Stimulated activated CD4-positive, alpha-beta T cell treated with anti-CD3 and anti-CD28 coated beads, Interleukin-1b, Interleukin-23, amount 100 ng/mL, for 24 hours (primary cell): ENCODE results near the gene ZNF263.
"Not testable (repeated sequence)": the region's sequence is repeated elsewhere in the genome, so short reads cannot be mapped to it uniquely, and the experiment has no call there.

Source experiments
- DNase-seq, 4 experiments: peaks; one replicate each; pipeline ENCODE4 v3.0.0-alpha.2; 2020; ENCODE audit warnings: low read depth in 4 of 4, low spot score in 1 of 4

ZNF263 gene

DNA sequence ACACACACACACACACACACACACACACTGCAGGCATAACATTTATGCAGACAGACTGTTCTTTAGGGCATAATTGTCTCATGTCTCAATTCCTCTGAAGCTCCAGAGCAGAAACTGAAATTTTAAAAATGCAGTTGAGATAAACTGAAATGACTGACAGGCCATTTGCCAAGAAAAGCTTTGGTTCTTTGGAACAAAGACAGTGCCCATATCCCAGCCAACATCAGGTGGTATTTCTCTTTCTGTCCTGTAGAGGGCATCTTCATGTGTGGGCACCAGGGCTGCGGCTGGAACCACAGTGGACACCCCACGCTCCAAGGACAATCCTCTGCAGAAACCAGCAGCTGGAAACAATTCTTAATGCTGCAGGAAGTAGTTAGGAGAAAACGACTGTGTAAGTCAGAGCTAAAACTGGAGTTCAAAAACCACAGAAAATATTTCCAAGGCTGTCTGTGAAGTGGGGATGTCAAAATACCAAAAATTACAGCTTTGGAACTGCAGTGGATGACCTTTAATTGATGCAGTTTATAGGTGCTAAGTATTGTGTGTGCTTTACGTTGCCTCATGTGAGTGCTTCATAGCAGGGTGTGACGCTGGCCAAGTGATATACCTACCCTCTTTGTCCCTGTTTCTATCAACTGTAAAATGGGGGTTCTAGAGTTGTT is 16.3 kb upstream of the ZNF263 start:
- DNase-seq, result no peak

DNA sequence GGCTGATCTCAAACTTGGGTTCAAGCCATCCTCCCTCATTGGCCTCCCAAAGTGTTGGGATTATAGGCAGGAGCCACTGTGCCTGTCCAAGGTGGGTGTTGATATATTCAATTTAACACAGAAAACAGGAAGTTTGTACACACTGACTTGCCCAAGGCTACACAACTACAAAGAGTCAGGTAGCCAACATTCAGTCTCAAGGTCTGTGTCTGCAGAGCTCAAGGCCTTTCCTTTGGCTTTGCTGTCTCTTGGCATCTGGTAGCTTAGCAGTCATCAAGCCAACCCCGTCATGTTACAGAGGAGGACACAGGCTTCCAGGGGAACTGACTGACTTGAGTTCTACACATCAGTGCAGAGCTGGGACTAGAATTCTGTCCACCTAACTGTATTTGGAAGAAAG is 15.0 kb upstream of the ZNF263 start:
- no peak for DNase-seq

DNA sequence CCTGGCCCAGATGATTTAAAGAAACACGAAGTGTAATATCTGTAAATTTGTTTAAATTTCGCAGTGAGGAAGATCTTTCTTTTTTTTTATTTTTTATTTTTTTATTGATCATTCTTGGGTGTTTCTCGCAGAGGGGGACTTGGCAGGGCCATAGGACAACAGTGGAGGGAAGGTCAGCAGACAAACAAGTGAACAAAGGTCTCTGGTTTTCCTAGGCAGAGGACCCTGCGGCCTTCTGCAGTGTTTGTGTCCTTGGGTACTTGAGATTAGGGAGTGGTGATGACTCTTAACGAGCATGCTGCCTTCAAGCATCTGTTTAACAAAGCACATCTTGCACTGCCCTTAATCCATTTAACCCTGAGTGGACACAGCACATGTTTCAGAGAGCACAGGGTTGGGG is 12.6 kb upstream of the ZNF263 start:
- not testable (repeated sequence) for DNase-seq

DNA sequence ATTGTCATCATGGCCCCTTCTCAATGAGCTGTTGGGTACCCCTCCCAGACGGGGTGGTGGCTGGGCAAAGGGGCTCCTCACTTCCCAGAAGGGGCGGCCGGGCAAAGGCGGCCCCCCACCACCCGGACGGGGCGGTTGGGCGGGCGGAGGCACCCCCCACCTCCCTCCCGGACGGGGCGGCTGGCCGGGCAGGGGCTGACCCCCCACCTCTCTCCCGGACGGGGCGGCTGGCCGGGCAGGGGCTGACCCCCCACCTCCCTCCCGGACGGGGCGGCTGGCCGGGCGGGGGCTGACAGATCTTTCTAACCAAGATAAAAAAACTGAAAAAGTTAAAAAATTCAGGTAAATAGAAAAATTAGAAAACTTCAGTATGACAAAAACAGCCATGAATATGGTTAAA is 12.0 kb upstream of the ZNF263 start:
- not testable (repeated sequence) for DNase-seq

DNA sequence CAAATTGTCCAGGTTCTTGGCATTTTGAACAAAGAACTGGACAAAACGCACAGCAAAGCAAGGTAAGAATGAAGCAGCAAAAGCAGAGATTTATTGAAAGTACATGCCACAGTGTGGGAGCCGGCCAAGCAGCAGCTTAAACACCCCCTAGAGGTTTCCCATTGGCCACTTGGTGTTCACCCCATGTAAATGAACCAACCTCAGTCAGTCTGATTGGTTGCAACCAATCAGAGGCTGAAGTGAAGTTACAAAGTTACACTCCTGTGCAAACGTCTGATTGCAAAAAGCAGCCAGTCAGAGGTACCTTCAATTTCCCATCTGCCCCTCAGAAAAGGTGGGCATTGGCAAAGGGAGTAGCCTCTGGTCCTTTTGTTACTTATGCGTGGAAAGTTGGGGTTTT is 8.8 kb upstream of the ZNF263 start:
- DNase-seq, result no peak

DNA sequence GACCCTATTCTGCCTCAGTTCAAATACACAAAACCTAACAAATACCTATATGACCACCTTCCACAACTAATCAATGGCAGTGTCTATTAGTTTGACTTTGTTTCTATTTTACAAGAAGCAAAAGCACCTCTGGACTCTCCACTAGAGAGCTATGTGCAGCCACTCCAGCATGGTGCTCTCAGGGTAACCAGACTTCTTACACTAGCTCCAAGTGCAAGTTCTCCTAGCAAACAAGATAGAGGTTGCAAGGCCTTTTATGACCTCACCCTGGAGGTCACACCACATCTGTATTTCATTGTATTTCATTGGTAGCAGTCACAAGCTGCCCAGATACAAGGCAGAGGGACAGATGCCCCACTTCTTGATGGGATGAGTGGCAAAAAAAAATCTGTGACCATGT is 8.3 kb upstream of the ZNF263 start:
- no peak for DNase-seq

DNA sequence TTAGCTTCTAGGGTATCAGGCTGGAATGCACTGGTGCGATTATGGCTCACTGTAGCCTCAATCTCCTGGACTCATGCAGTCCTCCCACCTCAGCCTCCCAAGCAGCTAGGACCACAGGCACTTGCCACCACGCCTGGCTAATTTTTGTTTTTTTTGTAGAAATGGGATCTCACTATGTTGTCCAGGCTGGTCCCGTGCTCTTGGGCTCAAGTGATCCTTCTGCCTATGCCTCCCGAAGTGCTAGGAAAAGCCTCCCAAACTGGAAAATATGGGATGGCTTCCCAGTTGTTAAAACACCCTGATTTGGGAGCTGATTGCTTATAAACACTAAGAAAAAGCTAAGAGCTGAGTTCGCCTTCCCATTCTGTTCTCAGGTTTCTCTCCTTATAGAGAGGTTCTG is 6.6 kb upstream of the ZNF263 start:
- no peak for DNase-seq

DNA sequence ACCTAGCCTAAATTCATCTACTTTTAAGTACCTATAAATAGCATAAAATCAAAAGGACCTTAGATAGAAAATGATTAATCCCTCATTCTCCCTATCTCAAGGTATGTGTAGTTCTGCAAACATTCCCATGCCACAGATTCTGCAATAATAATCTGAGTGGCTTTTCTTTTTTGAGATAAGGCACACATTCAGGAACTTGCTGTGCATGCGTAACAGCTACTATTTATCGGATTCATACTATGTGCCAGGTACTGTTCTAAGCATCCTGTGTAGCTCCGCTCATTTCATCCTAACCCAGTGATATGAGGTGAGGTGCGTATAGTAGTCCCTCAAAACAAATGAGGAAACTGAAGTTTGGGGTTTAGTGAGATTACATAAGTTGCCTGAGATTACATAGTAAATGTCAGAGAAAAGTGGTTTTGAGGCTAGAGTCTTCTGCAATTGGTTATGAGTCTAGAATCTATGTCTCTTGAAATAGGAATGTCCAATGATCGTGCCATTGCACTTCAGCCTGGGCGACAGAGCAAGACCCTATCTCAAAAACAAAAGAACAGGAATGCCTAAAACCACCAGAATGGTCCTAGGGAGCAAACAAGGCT is 2.0 kb upstream of the ZNF263 start:
- DNase-seq, result no peak

DNA sequence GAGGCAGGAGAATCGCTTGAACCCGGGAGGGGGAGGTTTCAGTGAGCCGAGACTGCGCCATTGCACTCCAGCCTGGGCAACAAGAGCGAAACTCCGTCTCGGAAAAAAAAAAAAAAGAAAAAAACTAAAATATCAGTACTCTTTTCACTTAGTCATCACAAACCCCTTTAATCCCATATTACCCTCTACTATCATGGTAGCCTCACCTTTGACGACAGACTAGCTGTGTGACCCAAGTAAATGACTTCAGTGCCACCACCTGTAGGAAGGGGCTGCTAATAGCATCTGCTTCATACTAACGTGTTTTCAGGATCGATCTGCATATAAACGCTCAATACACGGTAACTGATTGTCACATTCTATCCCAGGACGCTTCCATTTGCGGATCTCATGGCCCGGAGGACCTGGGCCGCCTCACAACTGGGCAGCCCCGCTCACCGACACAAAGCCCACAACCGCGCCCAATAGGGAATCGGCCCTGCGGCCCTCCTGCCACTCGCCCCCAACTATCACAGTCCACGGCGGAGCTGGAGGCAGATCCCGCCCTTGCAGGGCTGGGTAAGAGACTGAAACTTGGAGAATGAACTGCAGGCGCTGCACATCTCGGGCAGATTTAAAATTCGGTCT is 1.1 kb upstream of the ZNF263 start:
- no peak for DNase-seq

DNA sequence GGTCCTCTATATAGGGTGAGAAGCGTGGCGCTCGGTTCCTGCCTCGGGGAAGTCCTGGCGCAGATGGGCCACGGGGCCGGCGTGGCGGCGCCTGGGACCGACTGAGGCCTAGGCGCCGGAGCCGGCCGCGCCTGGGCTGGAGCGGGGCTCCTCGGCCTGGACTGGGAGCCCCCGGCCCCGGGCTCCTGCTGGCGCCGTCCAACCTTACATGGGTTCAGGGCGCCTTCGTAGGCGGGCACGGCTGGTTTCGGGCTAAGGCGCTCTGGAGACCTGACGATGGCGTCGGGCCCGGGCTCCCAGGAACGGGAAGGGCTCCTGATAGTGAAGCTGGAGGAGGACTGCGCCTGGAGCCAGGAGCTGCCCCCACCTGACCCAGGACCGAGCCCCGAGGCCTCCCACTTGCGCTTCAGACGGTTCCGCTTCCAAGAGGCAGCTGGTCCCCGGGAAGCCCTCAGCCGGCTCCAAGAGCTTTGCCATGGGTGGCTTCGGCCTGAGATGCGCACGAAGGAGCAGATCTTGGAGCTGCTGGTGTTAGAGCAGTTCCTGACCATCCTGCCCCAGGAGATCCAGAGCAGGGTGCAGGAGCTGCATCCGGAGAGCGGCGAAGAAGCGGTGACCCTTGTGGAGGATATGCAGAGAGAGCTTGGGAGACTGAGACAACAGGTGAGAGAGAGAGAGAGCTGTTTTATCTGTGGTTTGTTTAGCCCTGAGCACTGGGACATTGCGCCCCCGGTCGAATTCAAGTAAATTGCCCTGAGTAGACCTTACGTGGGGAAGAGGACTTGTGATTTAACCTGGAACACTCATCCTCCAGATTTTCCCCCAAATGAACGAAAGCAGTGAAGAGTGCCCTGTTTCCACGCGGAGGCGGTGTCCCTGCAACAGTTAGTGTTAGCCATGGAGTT is 504 bp downstream of the ZNF263 start:
- DNase-seq, result no peak

DNA sequence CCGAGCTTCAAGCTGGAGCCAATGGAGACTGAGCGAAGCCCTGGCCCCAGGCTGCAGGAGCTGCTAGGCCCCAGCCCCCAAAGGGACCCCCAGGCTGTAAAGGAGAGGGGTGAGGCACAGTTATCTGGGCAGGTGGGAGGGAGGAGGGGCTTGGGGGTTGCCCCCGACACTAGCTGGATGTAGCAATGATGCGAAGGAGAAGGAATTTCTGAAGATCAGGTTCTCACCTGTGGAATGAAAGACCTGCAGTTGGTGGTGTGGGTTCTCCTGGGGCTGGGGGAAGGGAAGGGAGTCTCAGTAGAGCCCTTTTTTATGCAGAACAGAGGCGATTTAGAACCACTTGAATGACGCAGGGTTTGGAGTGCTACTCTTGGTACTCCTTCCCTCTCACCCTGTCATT is 1.8 kb downstream of the ZNF263 start:
- no peak for DNase-seq

DNA sequence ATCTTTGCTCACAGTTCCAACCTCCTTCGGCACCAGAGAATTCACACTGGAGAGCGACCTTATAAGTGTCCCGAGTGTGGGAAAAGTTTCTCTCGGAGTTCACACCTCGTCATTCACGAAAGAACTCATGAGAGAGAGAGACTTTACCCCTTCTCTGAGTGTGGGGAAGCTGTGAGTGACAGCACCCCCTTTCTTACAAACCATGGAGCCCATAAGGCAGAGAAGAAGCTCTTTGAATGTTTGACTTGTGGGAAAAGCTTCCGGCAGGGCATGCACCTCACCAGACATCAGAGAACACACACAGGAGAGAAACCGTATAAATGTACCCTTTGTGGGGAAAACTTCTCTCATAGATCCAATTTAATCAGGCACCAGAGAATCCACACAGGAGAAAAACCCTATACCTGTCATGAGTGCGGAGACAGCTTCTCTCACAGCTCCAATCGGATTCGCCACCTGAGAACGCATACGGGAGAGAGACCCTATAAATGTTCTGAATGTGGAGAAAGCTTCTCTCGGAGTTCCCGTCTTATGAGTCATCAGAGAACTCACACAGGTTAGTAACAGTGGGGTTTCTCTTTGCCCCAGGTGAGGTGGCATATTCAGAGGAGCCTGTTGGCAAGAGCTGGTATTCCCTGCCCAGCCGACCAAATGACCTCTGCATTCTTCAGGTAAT is 6.8 kb downstream of the ZNF263 start:
- DNase-seq, result no peak

DNA sequence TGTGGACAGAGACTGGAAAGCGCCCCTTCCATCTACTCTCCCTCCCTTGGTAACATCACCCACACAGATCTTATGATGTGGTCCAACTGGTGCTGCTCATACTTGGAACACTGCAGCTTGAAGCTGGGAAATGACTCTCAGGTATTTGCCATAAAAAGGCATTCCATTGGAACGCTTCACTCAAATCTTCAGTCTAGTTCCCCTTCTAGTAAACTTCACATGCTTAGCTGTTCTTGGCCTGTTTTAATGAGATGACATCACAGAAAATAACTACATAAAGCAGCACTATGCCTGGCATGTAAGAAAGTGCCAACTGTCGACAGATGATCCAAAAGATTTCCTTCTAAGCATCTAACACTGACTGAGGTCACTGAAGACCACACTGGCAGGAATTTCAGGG is 9.3 kb downstream of the ZNF263 start:
- no peak for DNase-seq

DNA sequence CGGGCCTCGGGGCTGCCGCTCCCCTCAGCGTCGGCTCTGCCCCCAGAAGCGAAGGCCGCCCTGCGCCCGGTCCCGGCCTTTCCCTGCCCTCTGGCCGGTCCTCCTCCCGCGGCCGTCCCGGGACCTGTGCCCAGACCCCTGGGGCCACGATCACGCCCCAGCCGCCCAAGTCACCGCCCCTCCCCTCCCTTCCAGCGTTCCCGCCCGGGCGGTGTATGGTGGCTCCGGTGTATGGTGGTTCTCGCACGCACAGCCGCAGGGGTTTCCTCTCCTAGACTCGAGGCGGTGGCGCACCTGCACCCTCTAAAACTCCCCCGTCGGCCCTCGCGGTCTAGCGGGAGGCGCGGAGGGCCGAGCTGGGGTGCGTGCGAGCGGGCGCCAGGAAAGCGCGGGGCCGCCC is 11.9 kb downstream of the ZNF263 start:
- DNase-seq, result no peak

DNA sequence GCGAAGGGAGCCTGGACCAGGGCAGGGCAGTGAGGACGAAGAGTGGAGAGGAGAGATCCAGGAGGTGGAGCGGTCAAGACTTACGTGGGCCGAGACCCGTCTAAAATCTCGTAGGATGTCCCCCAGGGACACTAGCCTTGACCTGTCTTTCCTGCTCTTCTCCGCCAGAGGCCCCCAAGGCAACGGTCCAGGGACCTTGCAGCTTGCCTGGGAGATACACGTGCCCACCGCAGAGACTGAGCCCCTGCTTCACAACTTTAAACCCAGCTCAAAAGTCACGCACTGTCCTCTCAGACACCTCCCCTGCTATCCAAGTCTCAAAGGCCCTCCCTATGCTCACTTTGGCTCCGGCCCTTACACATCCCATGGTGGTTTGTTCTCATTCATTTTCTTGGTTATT is 12.5 kb downstream of the ZNF263 start:
- no peak for DNase-seq

DNA sequence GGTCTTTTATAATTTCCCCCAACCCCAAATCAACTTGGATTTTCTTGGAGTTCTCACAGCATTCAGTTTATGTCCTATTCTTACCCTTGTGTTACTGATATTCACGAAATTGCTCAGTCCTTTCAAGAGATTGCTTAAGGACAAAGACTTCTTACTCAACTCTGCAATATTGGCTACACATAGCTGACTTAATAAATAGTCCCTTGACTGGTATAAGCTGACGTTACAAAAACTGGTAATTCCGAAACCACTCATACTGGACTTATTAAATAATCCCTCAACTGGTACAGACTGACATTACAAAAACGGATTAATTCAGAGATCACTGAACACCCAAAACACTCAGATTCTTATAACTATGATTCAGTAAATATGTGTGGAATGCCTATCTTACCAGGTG is 21.1 kb downstream of the ZNF263 start:
- no peak for DNase-seq

DNA sequence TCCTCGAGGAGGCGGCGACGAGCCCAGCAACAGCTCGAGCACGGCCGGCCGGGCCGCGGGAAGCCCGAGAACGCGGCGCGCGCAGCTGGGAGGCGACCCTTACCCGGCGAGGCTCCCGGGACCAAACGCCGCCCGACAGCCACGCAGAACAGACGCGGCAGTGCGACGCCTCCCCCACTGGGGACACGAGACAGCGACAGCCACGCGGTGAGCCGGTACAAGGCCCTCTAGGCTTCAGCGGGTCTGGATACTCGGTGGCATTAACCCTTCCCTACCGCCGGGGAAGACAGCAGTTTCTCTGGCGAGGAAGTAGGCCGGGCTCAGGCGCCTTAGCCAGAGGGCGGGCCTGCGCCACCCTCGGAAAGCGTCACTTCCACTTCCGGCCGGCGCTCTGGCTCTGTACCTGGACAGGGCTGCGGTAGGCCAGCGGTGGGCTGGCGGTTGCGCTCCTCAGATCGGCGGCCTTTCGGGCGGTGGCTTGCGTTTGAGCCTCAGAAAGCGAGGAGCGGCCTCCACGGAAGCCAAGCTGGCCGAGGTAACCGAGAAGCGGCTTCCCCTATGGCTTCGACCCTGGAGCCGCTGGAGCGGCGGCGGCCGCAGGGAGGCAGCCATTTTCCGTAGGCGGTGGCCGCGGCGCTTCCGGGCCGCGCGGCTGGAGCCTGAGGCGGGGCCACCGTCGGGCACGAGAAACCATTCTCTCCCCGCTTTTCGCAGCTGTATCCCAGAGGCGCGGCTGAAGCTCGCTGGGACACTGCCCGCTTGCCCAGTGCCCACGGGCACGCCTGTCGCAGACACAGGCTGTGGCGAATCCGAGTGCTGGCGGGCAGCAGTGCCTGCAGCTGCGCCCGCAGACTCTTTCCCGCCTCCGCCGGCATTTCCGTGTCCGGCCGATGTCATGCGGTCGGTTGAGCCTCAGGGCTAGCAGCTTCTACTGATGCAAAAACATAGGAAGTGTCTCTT is 22.1 kb downstream of the ZNF263 start, which contains the start of the genes TIGD7 and ZNF75A:
Gene TIGD7 (minus strand): TSS at position 322 of the 960 bp plus-strand sequence. CDS start 4,816 bp downstream, outside the sequence.
Gene ZNF75A (plus strand): TSS at position 389 of the 960 bp plus-strand sequence. CDS start 2,932 bp downstream, outside the sequence.
- peak; percentile 45 to 68 (median 62) for DNase-seq

DNA sequence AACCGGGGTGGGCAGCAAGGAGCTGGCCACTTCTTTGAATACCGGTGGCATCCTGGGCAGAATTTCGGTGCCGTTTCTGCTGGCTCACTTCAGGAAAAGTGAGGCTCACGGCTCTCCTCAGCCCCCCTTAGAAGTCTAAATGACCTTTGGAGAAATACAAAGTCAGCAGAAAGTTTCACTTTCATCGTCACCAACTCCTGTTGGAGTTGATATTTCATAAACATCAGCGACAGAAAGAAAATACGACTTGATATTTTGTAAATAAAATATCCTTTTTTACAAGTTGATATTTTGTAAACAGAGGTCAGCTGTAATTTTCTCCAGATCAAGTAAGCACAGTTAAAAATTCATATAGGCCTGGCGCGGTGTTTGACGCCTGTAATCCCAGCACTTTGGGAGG is 22.8 kb downstream of the ZNF263 start:
- DNase-seq, result no peak

DNA sequence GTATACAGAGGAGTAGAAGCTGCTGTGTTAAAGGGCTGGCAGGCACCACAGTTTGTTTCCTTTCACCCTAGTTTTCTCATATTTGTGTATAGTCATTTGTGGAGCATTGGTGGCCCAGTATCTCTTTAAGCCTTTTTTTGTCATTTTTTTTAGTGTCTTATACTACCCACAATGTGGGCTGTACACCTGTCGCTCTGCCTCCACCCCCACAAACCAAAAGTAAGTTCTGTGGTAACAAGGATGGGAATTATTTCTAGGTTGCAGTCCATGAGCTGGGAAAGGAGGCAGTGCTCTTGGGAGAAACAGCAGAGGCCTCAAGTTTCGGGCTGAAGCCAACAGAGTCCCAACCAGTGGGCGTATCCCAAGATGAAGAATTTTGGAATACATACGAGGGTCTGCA is 28.2 kb downstream of the ZNF263 start:
- no peak for DNase-seq
